Naive B cell (primary cell): Measurements from ENCODE around the gene FCRL2. TPM values are rescaled to one million over a fixed set of nuclear protein-coding genes. Genes with fewer than 3 reads are reported as not detected.

Source experiments
- ATAC-seq, 2 donors: fragments of 150-1000 bp; cut with Tn5 transposase; 2 replicates each; pipeline ENCODE4 v1.10.0; 2021; ENCODE audit warnings: low read depth in 2 of 2, mild to moderate bottlenecking in 2 of 2, moderate library complexity in 2 of 2
- DNase-seq: peaks from one replicate; pipeline ENCODE4 v3.0.0; 2022
- H3K27ac Mint-ChIP-seq, 6 donors: one replicate each; pipeline ENCODE4 v1.8.0; 2020 to 2022; ENCODE audit warnings: mild to moderate bottlenecking in 6 of 6, mixed read lengths in 6 of 6, moderate library complexity in 5 of 6, inconsistent platforms in 2 of 6
- H3K27me3 Mint-ChIP-seq, 3 donors: one replicate each; pipeline ENCODE4 v1.8.0; 2021 to 2022; ENCODE audit warnings: mixed read lengths in 3 of 3, mild to moderate bottlenecking in 1 of 3
- H3K36me3 Mint-ChIP-seq, 2 donors: one replicate each; pipeline ENCODE4 v1.8.0; 2020 to 2022; ENCODE audit warnings: mixed read lengths in 2 of 2, inconsistent platforms in 1 of 2, mild to moderate bottlenecking in 1 of 2
- H3K4me1 Mint-ChIP-seq, 3 donors: one replicate each; pipeline ENCODE4 v1.8.0; 2020 to 2022; ENCODE audit warnings: mixed read lengths in 3 of 3, inconsistent platforms in 1 of 3, mild to moderate bottlenecking in 1 of 3, moderate library complexity in 1 of 3
- H3K4me3 Mint-ChIP-seq, 8 donors: one replicate each; pipeline ENCODE4 v1.8.0; 2020 to 2022; ENCODE audit warnings: mild to moderate bottlenecking in 8 of 8, mixed read lengths in 8 of 8, moderate library complexity in 8 of 8, inconsistent platforms in 2 of 8
- H3K9me3 Mint-ChIP-seq, 7 donors: one replicate each; pipeline ENCODE4 v1.8.0; 2020 to 2022; ENCODE audit warnings: mixed read lengths in 7 of 7, mild to moderate bottlenecking in 5 of 7, inconsistent platforms in 2 of 7, moderate library complexity in 1 of 7
- polyA plus RNA-seq, 6 donors: library from polyadenylated mRNA; unstranded; fragments of 300-500 nt; fragmentation: Illumina TruSeq; gene quantifications; one replicate each; pipeline ENCODE4 v1.2.3, GENCODE V29; 2021; ENCODE audit warnings: low read depth in 6 of 6

FCRL2 gene
- polyA plus RNA-seq, 6 donors from 2014 or later = 26.1 to 98.4 (median 41.4) TPM

DNA sequence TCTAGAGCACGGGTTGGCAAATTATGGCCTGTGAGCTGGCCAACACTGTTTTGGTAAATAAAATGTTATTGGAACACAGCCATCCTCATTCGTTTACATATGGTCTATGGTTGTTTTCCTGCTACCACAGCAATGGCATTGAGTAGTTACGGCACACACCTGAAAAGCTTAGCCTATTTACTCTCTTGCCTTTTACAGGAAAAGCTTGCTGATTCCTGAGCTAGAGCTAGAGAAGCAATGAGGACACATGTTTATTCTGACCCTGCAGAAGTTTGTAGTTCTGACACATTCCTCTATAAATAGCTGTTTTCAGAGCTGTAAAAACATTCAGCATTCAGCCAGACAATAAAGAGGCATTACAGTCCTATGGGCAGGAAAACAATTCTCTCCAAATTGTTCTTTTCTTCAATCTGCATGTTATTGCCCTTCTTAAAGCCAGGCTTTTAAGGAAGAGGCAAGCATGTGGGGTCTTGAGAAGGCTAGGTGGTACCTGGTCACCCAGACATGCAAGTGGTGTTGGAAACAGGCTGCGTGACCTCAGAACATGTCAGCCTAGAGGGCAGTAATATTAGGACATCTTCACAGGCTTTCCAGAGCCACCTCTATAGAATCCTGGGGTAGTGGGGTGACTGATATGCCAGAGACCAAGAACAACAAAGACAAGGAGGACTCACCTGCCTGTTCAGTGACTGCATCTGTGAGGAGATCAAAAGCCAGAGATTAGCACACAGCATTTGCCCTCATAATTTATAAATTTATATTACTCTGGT, 1.6 kb downstream of the FCRL2 start:
- no peak for ATAC-seq
- DNase-seq = no peak
- H3K36me3 Mint-ChIP-seq = peaks cover 4 to 15% of the 10 kb centered on the region in 2 donors
- H3K4me3 Mint-ChIP-seq = peak overlapping the region; percentile 65 to 92 (median 84)
- peak overlapping the region in 4 of 6 donors; percentile 0 to 85 (median 36) for H3K27ac Mint-ChIP-seq
- no peaks in the 10 kb centered on the region for H3K27me3 Mint-ChIP-seq
- peaks cover 67 to 97% (median 80%) of the 10 kb centered on the region in 3 donors for H3K4me1 Mint-ChIP-seq
- no peaks in the 10 kb centered on the region for H3K9me3 Mint-ChIP-seq

DNA sequence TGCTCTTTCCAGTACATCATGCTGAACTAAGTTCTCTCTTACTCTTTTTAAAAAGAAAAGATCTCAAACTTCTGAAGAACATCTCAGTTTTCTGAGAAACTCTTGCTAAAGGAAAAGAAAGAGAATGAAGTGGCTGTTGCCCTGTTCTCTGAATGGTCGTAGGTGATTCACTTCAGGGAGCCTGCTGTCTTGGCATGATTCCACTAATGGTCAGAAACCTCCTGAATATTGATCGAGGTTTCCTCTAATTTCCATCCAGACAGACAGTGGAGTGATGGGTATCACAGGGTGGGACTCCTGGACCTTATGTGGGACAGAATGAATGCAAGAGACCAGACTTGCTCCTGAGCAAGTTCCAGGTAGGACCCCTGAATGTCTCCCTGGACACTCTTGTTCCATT, 2.5 kb downstream of the FCRL2 start:
- DNase-seq (no peak), ATAC-seq (no peak)
- Mint-ChIP-seq H3K36me3 (peaks cover 4 to 15% of the 10 kb centered on the region in 2 donors), H3K27me3 (no peaks in the 10 kb centered on the region), H3K4me3 (peak overlapping the region in 6 of 8 donors; percentile 5 to 85 (median 64)), H3K9me3 (no peaks in the 10 kb centered on the region), H3K4me1 (peaks cover 58 to 97% (median 73%) of the 10 kb centered on the region in 3 donors), H3K27ac (peak overlapping the region in 5 of 6 donors; percentile 22 to 91 (median 62))

DNA sequence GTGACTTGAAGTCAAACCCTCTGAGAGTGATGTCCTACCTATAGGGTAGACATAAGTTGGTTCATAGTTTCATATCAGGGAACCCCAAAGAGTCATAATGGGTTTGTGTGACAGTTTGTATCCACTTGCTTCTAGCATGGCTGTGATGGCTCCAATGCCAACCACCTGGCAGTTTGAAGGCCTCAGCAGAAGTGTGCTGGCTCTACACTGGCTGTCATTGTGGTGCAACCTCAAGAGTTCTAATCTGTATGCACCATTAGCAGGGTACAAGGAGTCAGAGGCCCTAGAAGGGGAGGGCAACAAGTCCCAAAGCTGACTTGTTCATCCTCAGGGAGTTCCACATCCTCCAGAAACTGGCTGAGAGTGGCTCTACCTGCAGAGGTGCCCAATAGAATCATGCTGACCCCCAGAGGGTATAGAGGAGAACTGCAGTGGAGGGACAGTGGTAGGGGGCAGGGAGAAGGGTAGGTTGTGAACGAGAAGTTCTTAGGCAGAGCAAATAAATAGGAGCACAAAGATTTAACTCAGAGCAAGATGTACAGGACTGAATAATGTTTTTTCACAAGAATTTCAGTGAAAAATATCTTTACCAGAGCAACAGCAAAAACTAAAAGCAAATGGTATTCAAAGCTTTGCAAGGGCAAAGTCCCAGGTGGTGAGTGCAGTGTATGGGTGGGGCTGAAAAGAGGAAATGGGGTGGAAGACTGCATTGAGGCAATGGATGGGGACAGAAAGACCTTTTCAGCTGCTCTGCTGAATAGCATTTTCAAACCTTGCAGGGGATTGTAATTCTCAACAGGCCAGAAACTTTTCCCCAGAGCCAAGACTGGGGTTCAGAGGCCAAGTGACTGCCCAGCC, 3.2 kb downstream of the FCRL2 start:
- peak; percentile 93 to 95 for ATAC-seq
- Mint-ChIP-seq H3K4me1 (peaks cover 53 to 92% (median 69%) of the 10 kb centered on the region in 3 donors), H3K27me3 (no peaks in the 10 kb centered on the region), H3K27ac (peak overlapping the region; percentile 16 to 91 (median 67)), H3K36me3 (peaks cover 10 to 21% of the 10 kb centered on the region in 2 donors), H3K4me3 (peak overlapping the region; percentile 63 to 88 (median 82)), H3K9me3 (no peaks in the 10 kb centered on the region)
- peak; percentile 72 for DNase-seq

DNA sequence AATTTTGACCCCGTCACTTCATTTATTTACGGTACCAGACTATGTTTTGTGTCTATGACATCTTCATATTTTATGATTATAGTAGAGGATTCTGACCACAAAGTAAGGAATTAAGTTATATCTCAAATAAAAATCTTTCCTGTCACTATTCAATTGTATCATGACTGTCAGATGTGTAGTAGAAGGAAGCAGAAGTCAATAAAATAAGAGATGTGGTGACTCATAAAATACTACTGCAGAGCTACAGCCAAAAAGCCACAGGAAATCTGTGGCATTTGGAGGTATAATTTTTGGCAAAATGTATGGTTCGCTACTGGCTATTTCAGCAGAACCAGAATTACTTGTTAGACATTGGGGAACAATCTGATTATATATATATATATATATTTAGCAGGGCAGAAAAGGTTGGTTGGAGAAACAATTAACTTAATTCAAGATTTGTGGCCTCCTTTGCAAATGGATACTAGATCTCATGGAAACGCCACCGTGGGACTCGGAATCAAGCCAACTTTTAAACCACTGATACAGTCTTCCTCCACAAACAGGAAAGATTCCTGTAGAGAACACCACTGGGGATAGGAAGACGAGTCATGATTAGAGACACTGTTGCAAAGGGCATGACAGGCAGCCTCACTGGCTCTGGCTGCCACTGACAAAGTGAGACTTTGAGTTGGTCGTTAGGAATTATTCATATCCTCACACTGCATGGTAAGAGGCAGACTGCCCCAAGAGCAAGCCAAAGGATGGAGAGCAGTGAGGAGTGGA, 5.1 kb downstream of the FCRL2 start:
- peaks cover 20 to 22% of the 10 kb centered on the region in 2 donors for H3K36me3 Mint-ChIP-seq
- ATAC-seq (no peak), DNase-seq (no peak)
- peak overlapping the region; percentile 60 to 89 (median 72) for H3K27ac Mint-ChIP-seq
- H3K27me3 Mint-ChIP-seq = no peaks in the 10 kb centered on the region
- peaks cover 46 to 78% (median 59%) of the 10 kb centered on the region in 3 donors for H3K4me1 Mint-ChIP-seq
- no peaks in the 10 kb centered on the region for H3K9me3 Mint-ChIP-seq
- peak overlapping the region in 7 of 8 donors; percentile 8 to 84 (median 65) for H3K4me3 Mint-ChIP-seq

DNA sequence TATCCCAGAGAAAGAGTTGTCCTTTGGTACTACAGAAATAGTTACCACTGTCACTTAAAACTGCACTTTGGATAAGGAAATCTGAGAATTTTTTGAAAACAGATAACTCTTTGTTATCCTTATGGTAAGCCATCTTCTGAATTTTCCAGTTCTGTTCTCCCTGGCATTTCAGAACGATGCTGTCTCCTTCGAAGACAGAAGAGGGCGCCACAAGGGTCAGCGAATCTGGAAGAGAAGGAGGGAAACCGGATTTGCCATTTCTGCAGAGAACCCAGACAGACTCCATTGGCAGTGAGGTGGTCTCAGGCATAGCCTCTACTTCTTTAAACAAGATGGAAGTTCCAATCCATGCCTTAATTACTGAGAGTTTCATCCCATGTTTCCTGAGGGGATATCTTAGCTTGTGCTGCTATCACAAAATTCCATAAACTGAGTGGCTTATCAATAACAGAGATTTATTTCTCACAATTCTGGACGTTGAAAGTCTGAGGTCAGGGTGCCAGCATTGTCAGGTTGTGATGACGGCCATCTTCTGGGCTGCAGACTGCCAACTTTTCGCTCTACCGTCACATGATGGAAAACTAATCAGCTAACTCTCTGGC, 6.4 kb downstream of the FCRL2 start:
- DNase-seq = no peak
- Mint-ChIP-seq H3K4me1 (peaks cover 40 to 74% (median 53%) of the 10 kb centered on the region in 3 donors), H3K27me3 (no peaks in the 10 kb centered on the region), H3K4me3 (peak overlapping the region in 2 of 8 donors; percentile 21 to 70), H3K9me3 (no peaks in the 10 kb centered on the region), H3K36me3 (peaks cover 22 to 30% of the 10 kb centered on the region in 2 donors), H3K27ac (peak overlapping the region in 5 of 6 donors; percentile 32 to 86 (median 76))
- ATAC-seq = no peak

DNA sequence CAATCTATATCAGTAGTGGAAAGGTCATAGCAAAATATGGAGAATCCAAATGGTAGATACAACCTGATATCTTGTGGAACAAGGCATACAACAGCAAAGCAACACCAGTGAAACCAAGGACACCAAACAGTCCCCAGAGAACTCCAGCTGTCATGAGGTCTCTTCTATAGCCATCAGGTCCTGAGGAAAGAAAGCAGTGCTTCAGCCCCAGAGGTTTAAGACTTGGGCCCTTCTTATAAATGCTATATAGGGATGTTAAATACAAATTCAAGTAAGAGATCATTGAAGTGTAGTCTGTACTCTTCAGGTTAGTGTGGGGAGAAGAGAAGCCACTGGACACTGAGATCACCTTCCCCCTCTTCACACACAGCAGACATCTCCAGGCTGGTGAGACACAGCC, 10.1 kb downstream of the FCRL2 start:
- Mint-ChIP-seq H3K27ac (peak overlapping the region in 4 of 6 donors; percentile 38 to 88 (median 75)), H3K27me3 (no peaks in the 10 kb centered on the region), H3K4me3 (no peak overlapping the region), H3K4me1 (peaks cover 35 to 67% (median 59%) of the 10 kb centered on the region in 3 donors), H3K36me3 (peaks cover 28 to 56% of the 10 kb centered on the region in 2 donors), H3K9me3 (no peaks in the 10 kb centered on the region)
- DNase-seq = no peak
- no peak for ATAC-seq

DNA sequence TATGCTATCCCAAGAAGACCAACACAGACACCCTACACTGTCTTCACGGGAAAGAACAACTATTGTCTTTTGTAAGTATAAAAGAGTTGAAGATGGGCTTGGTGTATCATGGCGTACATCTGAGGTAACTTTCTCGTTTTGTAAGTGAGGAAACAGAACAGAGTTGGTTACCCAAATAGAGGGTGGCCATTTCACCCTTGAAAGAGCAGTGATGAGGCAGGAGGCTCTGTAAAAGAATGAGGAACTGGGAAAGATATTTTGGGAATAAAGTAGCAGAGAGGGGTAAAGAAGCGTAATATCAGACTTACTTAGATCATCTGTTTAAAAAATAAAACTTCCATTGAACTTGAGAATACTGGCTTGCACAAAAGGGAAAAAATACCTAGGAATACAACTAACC, 18.9 kb downstream of the FCRL2 start:
- H3K36me3 Mint-ChIP-seq = peaks cover 59 to 63% of the 10 kb centered on the region in 2 donors
- peaks cover 2 to 23% (median 16%) of the 10 kb centered on the region in 7 donors for H3K9me3 Mint-ChIP-seq
- peak overlapping the region in 7 of 8 donors; percentile 34 to 84 (median 74) for H3K4me3 Mint-ChIP-seq
- DNase-seq (no peak), ATAC-seq (peak in 1 of 2 donors; percentile 21)
- no peaks in the 10 kb centered on the region for H3K27me3 Mint-ChIP-seq
- peak overlapping the region; percentile 42 to 96 (median 70) for H3K27ac Mint-ChIP-seq
- peaks cover 35 to 53% (median 50%) of the 10 kb centered on the region in 3 donors for H3K4me1 Mint-ChIP-seq

DNA sequence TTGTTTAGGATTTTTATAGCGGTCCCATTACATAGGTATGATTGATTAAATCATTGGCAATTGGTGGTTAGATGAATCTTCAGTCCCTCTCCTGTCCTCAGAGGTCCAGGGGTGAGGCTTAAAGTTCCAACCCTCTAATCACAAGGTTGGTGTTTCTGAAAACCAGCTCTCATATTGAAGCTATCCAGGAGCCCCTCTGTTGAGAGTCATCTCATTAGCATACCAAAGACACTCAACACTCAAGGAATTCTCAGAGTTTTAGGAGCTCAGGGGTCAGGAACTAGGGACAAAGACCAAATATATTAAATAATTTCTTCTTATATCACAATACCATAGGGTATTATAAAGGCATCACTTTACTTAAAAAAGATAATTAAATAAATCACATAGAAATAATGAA, 23.3 kb downstream of the FCRL2 start:
- Mint-ChIP-seq H3K4me1 (peaks cover 25 to 38% (median 35%) of the 10 kb centered on the region in 3 donors), H3K27me3 (no peaks in the 10 kb centered on the region), H3K9me3 (peaks cover 0 to 9% (median 5%) of the 10 kb centered on the region in 7 donors), H3K36me3 (peaks cover 45 to 54% of the 10 kb centered on the region in 2 donors), H3K27ac (no peak overlapping the region), H3K4me3 (no peak overlapping the region)
- no peak for DNase-seq
- ATAC-seq = no peak

DNA sequence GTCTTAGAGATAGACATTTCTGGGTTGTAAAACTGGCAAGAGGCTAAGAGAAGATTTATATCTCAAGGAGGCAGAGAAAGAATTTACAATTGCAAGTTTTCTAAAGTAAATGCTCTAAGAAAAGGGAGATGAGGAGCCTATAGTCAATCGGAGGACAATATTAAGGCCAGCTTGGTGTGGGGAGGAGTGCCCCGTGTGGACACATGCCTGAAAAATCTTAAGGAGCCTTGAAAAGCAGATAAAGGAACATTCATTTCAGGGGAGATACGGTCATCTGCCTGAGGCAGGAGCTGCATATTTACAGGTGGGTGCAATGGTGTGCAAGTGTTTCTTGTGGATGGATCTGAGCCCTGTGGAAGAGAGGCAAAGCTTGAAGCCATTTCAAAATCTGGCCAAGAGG, 25.6 kb downstream of the FCRL2 start:
- Mint-ChIP-seq H3K36me3 (peaks cover 38 to 51% of the 10 kb centered on the region in 2 donors), H3K27me3 (no peaks in the 10 kb centered on the region), H3K27ac (peak overlapping the region in 4 of 6 donors; percentile 5 to 89 (median 28)), H3K4me1 (peaks cover 40 to 47% (median 41%) of the 10 kb centered on the region in 3 donors), H3K4me3 (no peak overlapping the region), H3K9me3 (no peaks in the 10 kb centered on the region)
- DNase-seq = no peak
- ATAC-seq = no peak

DNA sequence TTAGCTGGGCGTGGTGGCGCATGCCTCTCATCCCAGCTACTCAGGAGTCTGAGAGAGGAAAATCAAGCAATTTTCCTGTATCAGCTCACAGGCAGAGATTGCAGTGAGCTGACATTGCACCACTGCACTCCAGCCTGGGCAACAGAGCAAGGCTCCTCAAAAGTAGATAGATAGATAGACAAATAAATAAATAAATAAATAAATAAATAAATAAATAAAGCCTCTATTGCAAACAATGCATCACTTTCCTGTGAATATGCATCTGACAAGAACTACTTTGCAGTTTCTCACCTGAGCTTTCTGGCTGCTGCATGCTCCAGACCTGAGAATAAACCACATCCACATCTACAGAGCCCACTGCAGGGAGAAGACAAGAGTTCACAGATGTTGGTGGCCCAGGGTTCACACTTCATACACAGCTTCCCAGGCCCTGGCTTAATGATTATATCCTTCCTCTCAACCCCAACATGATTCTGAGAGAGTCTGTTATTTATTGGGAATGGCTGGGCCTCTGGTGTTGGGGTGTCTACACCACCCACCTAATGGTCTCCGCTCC, 28.6 kb downstream of the FCRL2 start:
- H3K9me3 Mint-ChIP-seq = no peaks in the 10 kb centered on the region
- peak overlapping the region in 4 of 6 donors; percentile 24 to 85 (median 54) for H3K27ac Mint-ChIP-seq
- H3K4me3 Mint-ChIP-seq = peak overlapping the region in 1 of 8 donors; percentile 33
- no peak for DNase-seq
- no peaks in the 10 kb centered on the region for H3K27me3 Mint-ChIP-seq
- H3K36me3 Mint-ChIP-seq = peaks cover 32 to 54% of the 10 kb centered on the region in 2 donors
- ATAC-seq = no peak
- peaks cover 42 to 47% (median 42%) of the 10 kb centered on the region in 3 donors for H3K4me1 Mint-ChIP-seq

DNA sequence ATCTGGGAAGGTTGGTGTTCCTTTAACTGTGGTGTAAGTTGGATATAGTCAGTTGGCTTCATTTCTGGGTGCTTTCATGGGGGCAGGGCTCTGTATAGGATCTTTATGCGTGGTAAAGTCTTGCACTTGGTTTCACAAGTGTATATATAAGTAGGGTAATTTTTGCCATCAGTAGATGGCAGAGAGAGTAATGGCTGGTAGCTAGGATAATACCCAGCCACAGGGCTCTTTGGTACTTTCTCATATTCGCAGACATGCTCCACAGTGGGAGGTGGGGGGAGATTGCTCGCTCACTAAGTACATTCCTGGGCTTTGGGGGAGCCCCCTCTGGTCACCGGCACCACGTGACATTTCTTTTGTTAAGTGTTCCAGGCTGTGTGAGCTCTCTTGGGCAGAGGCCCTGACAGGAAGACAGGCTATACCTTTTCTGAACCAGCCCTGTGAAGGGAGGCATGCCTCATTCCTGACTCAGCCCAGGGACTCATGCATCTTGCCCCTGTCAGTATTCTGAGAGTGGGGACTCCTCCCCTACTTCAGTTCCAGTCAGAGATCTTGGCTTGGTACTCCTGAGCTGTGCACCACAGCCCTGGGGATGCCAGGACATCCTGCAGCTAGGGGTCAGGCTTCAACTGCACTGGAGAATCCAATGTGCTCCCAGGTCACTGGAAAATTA, 37.6 kb downstream of the FCRL2 start:
- Mint-ChIP-seq H3K36me3 (peaks cover 0 to 16% of the 10 kb centered on the region in 2 donors), H3K4me1 (peaks cover 47 to 58% (median 56%) of the 10 kb centered on the region in 3 donors), H3K9me3 (peaks cover 0 to 13% (median 7%) of the 10 kb centered on the region in 7 donors), H3K27ac (peak overlapping the region in 4 of 6 donors; percentile 0 to 82 (median 54)), H3K4me3 (peak overlapping the region in 2 of 8 donors; percentile 7 to 26), H3K27me3 (no peaks in the 10 kb centered on the region)
- ATAC-seq (no peak), DNase-seq (no peak)
